K562 (cell line): ENCODE results near the gene PYGO2. TPM values are rescaled to one million over a fixed set of nuclear protein-coding genes. Genes with fewer than 3 reads are reported as not detected.
A peak's percentile ranks its signal among the peaks of the same experiment; 100 is the strongest.

ENCODE experiments used
- ASH1L ChIP-seq: fragments of 450-650 bp; IDR thresholded peaks from 2 replicates; pipeline ENCODE4 v1.6.1; 2018; ENCODE audit warnings: borderline replicate concordance, mild to moderate bottlenecking, low read depth; ENCODE audit not compliant: partially characterized antibody
- ATF3 ChIP-seq, 2 experiments: fragments of 450-650 bp in 1 of 2; sonication (generic) in 1 of 2; formaldehyde crosslinking in 1 of 2; IDR thresholded peaks in 1 of 2; conservative IDR thresholded peaks in 1 of 2; 2 replicates each; pipeline versions ENCODE4 v1.6.1 to v1.8.1; 2016 to 2023; ENCODE audit warnings: mild to moderate bottlenecking in 2 of 2, moderate library complexity in 2 of 2, inconsistent platforms in 1 of 2, missing genetic modification reagents in 1 of 2
- CBX3 ChIP-seq, 2 experiments: IDR thresholded peaks; 1 replicate in 1 of 2; 2 replicates in 1 of 2; pipeline ENCODE4 v1.6.1; 2012; ENCODE audit warnings: inconsistent platforms in 2 of 2, low read length in 2 of 2, borderline replicate concordance in 1 of 2, control low read depth in 1 of 2
- CHD4 ChIP-seq: fragments of 200-600 bp; sonication (generic); IDR thresholded peaks from 3 replicates; pipeline ENCODE4 v1.6.1; 2012; ENCODE audit warnings: low read depth, mild to moderate bottlenecking, mixed read lengths, low read length, inconsistent platforms; ENCODE audit not compliant: insufficient read depth, insufficient replicate concordance, poor library complexity, severe bottlenecking
- CTBP1 ChIP-seq: fragments of 450-650 bp; IDR thresholded peaks from 2 replicates; pipeline ENCODE4 v1.6.1; 2016; ENCODE audit warnings: borderline replicate concordance
- CXXC5 ChIP-seq: fragments of 250-450 bp; sonication (Bioruptor Pico); IDR thresholded peaks from 2 replicates; pipeline ENCODE4 v1.8.0; 2022; ENCODE audit warnings: inconsistent platforms, mild to moderate bottlenecking, moderate library complexity
- HNRNPH1 ChIP-seq: fragments of 200-400 bp; formaldehyde crosslinking; optimal IDR thresholded peaks from 2 replicates; pipeline ENCODE3; 2017; ENCODE audit warnings: low read depth, mild to moderate bottlenecking, low read length, moderate library complexity
- HNRNPUL1 ChIP-seq: fragments of 200-400 bp; formaldehyde crosslinking; IDR thresholded peaks from 2 replicates; pipeline ENCODE4 v1.6.1; 2017; ENCODE audit warnings: low read length
- SMARCC2 ChIP-seq: fragments of 450-650 bp; IDR thresholded peaks from 2 replicates; pipeline ENCODE4 v1.6.1; 2017; ENCODE audit warnings: antibody characterized with exemption, moderate library complexity, mild to moderate bottlenecking, low read depth
- TRIM25 ChIP-seq: fragments of 450-650 bp; IDR thresholded peaks from 2 replicates; pipeline ENCODE4 v1.7.0; 2016; ENCODE audit warnings: borderline replicate concordance
- ZBTB7A ChIP-seq: IDR thresholded peaks from 2 replicates; pipeline ENCODE4 v1.6.1; 2011; ENCODE audit warnings: low read depth, mild to moderate bottlenecking, low read length, moderate library complexity, borderline replicate concordance; ENCODE audit not compliant: control insufficient read depth
- ZNF280A ChIP-seq: fragments of 450-650 bp; IDR thresholded peaks from 2 replicates; pipeline ENCODE4 v1.6.1; 2018; ENCODE audit warnings: mild to moderate bottlenecking, low read depth; ENCODE audit not compliant: partially characterized antibody
- ZNF589 ChIP-seq: fragments of 200-800 bp; sonication (Bioruptor generic); IDR thresholded peaks from 2 replicates; pipeline ENCODE4 v1.6.1; 2016; ENCODE audit warnings: low read depth, missing genetic modification characterization, missing compliant biosample characterization
- ZNF668 ChIP-seq: fragments of 250-450 bp; sonication (Bioruptor Pico); IDR thresholded peaks from 2 replicates; pipeline ENCODE4 v1.8.0; 2022; ENCODE audit warnings: mild to moderate bottlenecking, inconsistent platforms
- ZNF696 ChIP-seq: fragments of 250-450 bp; sonication (Bioruptor Pico); conservative IDR thresholded peaks from 2 replicates; pipeline ENCODE4 v1.4.0; 2020; ENCODE audit warnings: mild to moderate bottlenecking, moderate library complexity
- polyA plus RNA-seq, 8 experiments: library from polyadenylated mRNA; depleted of rRNA in 4 of 8; stranded (reverse) in 5 of 8; unstranded in 3 of 8; fragments of >200 nt; fragmentation: Nextera tagmentation in 2 of 8; fragmentation: Illumina TruSeq in 1 of 8; extraction: Ambion mirVana in 2 of 8; extraction: Trizol in 1 of 8; gene quantifications; 2 replicates each; pipeline versions ENCODE4 v1.2.1 to v1.2.3, GENCODE V29; 2011 to 2014; ENCODE audit warnings: inconsistent platforms in 1 of 8, missing spikeins in 1 of 8
- total RNA-seq, 7 experiments: library from RNA; depleted of rRNA in 6 of 7; stranded (reverse); fragments of >200 nt in 6 of 7; fragmentation: Illumina TruSeq in 2 of 7; extraction: Trizol in 2 of 7; gene quantifications; 2 replicates each; pipeline versions ENCODE4 v1.2.1 to v1.2.3, GENCODE V29; 2011 to 2021; ENCODE audit warnings: low replicate concordance in 1 of 7
- TF ChIP-seq, protein P1 (sequence below): conservative IDR thresholded peaks from 2 replicates; pipeline ENCODE4 v1.6.1; 2011; ENCODE audit warnings: low read depth, mild to moderate bottlenecking, low read length; ENCODE audit not compliant: control insufficient read depth
- TF ChIP-seq, protein P2 (sequence below), 2 experiments: IDR thresholded peaks; 2 replicates each; pipeline ENCODE4 v1.6.1; 2011; ENCODE audit warnings: borderline replicate concordance in 1 of 2, control low read depth in 1 of 2, low read depth in 1 of 2, low read length in 1 of 2, mild to moderate bottlenecking in 1 of 2, mixed read lengths in 1 of 2, moderate library complexity in 1 of 2; ENCODE audit not compliant: insufficient read depth in 1 of 2, insufficient read length in 1 of 2, poor library complexity in 1 of 2, severe bottlenecking in 1 of 2; ENCODE audit errors: extremely low read depth in 1 of 2

PYGO2 gene
- total and polyA plus RNA-seq, 9 of the 15 experiments (the other 6 are each of a cell fraction or from before 2014, with no cell fraction given) = 8.3 to 36.2 (median 18.2) TPM

DNA sequence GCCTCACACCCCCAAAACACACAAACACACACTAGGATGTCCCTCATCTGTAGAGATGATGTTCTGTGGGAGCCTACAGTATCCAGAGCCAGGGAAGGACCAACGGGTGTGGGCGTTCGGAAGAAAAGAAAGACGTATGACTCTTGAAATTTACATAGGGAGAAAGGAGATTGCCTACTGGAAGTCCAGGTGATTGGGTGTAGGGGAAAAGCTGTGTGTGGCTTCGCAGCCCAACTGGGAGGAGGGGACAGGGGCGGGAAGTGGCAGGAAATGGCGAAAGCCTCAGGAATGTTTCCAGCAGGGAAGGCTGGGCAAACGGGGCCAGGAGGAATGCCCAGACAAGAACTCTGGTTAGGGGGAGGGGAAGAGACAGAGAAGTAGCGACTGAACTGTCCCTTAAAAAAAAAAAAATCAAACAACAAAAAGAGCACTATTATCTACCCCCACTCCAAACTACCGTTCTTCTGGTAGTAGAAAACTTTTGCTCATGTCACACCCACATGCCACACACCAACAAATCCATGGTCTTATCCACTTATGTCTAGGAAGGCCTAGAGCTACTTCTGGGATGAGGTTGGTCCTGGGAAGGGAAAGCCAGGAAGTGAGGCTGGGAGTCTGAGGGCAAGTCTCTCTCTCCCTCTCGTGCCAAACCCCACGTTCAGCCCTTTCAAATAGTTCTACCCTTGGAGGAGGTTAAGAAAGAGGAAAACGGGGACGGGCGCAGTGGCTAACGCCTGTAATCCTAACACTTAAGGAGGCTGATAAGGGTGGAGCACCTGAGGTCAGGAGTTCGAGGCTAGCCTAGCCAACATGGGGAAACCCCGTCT, 11.1 kb upstream of the PYGO2 start (continued):
- TF ChIP-seq ASH1L (no peak), ZNF668 (CRISPR knock-in tag) (no peak), ZBTB7A (no peak), CBX3 (IDR thresholded peaks at IDR 0.05; ENCODE audit: borderline replicate concordance in 1 of 2, low read length in 2 of 2) (0 out of 3 replicates have a peak, but pooled peaks of 1 of the 2 experiments have one; percentile 8), HNRNPH1 (no peak), HNRNPUL1 (no peak), CHD4 (no peak), CTBP1 (peak; percentile 31; the same call in 1 of the 2 replicates), SMARCC2 (0 out of 2 replicates have a peak, but pooled peaks have one; percentile 21), ZNF696 (CRISPR knock-in tag) (no peak), ZNF280A (no peak), TRIM25 (no peak), ATF3 (IDR thresholded peaks at IDR 0.05) (no peak), ATF3 (CRISPR knock-in tag; conservative IDR thresholded peaks at IDR 0.05) (no peak), CXXC5 (CRISPR knock-in tag) (no peak), ZNF589 (CRISPR knock-in tag) (0 out of 2 replicates have a peak, but pooled peaks have one; percentile 36)
- TF ChIP-seq, protein P1, sequence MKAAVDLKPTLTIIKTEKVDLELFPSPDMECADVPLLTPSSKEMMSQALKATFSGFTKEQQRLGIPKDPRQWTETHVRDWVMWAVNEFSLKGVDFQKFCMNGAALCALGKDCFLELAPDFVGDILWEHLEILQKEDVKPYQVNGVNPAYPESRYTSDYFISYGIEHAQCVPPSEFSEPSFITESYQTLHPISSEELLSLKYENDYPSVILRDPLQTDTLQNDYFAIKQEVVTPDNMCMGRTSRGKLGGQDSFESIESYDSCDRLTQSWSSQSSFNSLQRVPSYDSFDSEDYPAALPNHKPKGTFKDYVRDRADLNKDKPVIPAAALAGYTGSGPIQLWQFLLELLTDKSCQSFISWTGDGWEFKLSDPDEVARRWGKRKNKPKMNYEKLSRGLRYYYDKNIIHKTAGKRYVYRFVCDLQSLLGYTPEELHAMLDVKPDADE = no peak
- TF ChIP-seq, protein P2, sequence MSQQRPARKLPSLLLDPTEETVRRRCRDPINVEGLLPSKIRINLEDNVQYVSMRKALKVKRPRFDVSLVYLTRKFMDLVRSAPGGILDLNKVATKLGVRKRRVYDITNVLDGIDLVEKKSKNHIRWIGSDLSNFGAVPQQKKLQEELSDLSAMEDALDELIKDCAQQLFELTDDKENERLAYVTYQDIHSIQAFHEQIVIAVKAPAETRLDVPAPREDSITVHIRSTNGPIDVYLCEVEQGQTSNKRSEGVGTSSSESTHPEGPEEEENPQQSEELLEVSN (IDR thresholded peaks at IDR 0.05; ENCODE audit: borderline replicate concordance in 1 of 2, extremely low read depth in 1 of 2, insufficient read depth in 1 of 2, insufficient read length in 1 of 2, low read depth in 1 of 2, low read length in 1 of 2, poor library complexity in 1 of 2, severe bottlenecking in 1 of 2) = no peak
